Stimulated activated CD4-positive, alpha-beta T cell treated with anti-CD3 and anti-CD28 coated beads, Interleukin-2, amount 100 ng/mL, for 24 hours (primary cell): ENCODE results near the gene TVP23C.

Source experiments
- DNase-seq, 2 donors: peaks; one replicate each; pipeline ENCODE4 v3.0.0-alpha.2; 2020

The TVP23C gene

DNA sequence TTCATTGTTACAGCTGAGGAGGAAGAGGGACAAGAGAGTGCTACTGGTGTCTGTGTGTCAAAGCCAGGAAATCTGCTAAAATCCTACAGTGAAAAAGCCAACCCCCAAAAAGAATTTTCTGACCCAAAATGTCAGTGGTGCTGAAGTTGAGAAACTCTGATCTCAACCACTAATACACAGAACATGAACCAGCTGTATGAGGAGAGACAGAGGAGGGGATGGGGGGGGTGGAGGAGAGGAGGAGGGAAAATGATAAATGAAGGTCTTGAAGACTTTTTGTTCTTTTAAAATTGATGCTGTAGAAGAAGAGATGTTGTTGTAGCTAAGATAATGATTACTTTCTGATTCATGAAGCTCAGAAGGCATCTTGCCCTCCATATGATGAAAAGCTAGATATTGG is 68.5 kb downstream of the TVP23C start:
- no peak for DNase-seq

- DNase-seq: no peak
Observed at GRCh38 chr17:15493693-15494035, 69.6 kb downstream of the TVP23C start.

DNA sequence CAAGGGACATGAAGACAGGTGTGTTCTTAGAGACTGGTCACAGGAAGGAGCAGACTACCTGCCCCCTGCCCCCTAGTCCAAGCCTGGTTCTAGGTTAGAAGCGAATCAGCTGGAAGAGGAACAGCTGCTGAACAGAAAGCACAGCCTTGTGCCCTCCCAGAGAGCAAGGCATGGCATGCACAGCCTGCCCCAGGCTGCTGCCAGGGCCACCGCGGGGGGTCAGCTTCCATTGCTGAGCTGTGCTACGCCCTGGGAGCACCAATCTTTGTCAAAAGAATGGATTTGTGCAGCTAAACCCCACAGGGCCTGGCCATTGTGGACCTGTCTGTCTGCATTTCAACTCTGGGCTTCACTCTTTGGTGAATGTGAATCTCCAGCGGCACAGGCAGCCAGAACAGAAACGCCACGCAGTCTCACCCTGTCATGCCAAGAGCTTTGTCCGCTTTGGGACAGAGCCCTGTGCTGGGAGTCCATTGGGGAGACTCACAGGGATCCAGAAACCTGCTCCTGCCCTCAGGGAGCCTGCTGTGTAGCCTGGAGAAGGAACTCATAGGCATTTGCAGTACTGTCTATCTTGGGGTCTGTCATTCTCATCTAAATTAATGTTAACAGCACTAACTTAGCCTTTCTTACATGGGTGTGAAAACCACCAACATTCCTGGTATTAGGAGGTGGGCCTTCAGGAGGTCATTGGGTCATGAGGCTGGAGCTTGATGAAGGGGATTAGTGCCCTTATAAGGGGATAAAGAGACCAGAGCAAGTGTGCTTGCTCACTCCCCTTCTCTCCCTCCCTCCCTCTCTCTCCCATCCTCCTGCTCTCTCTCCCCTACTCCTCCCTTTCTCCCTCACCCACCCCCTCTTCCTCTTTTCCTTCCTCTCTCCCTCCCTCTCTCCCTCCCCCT is 70.2 kb downstream of the TVP23C start:
- DNase-seq: no peak

DNA sequence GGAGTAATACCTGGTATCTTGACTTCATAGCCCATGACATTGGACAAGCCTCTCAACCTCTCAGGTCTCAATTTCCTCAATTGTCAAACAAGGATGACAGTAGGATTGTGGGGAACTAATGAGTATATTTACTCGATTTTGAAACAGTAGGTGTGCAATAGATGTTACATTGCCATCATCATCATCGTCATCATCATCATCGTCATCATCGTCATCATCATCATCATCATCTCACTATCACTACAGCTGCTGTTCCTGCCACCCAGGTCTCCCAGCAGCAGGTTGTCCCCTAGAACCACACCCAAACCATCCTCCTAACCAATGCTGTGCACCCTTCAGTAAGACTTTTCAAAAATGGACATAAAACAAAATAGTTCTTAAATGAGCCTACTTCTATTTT is 71.1 kb downstream of the TVP23C start:
- DNase-seq: no peak

DNA sequence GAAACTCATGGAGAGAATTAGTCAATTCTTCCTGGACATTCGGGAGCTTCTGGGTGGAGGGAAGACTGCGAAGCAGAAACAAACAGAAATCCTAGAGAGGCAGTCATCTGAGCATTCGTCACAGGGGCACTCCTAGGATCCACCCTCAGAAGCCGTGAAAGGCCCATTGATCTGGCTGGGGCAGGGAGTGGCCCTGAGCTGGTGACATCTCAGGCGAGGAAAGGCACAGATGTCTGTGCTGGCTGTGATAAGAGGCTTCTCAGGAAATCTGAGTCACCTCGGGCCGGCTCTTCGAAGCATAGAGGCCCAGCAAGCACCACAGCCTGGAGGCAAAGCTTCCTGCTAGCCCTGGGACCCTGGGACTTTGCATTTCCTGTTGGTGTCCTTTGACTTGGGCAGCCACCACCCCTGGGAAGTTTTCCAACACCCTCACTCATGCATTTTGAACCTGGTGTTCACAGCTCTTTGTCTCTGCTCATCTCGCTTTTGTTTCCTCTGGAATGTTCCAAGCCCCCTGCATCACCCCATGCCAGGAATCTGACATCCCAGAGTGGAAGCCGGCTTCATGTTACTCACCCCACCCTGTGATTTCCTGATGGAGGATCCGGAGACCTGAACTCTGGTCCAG is 72.5 kb downstream of the TVP23C start:
- DNase-seq: peak in 1 of 2 donors; percentile 28

DNA sequence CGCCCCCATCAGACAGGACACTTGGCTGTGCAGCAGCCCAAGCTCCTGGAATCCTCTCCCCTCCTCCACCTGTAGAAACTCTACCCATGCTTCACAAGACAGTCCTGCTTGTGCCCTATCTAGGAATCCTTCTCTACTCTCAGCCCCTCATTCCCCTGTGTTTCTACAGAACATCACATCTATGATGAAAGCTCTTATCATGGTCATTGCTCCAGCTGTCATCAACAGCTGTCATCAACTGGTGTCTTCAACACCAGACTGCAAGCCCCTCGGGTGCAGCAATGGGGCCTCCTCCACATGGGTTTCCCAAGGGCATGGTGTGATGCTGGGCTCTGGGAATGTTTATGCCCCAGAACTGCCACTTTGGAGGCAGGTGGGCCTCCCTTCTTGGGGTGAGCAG is 74.7 kb downstream of the TVP23C start:
- no peak for DNase-seq

- no peak for DNase-seq
Observed at GRCh38 chr17:15485045-15485444, 78.2 kb downstream of the TVP23C start.

- DNase-seq: no peak
Observed at GRCh38 chr17:15483431-15483830, 79.9 kb downstream of the TVP23C start.

DNA sequence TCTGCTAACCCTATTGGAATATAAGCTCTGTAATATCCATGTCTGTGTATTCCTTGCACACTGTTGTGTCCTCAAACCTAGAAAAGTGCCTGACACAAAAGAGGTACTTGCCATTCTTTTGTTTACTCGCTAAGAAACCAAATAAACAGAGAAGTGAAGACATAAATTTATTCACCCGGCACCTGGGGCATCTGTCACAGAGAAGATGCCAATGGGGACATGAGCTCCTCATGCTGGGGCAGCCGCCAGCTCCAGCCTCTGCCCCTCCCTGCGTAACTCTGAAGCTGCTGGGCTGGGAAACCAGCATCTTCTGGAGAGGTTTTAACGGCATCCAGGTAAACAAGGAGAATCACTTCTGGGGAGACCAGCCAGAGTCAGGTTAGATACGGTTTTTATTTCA is 80.8 kb downstream of the TVP23C start:
- no peak for DNase-seq

- DNase-seq: no peak
Observed at GRCh38 chr17:15481481-15481880, 81.8 kb downstream of the TVP23C start.

DNA sequence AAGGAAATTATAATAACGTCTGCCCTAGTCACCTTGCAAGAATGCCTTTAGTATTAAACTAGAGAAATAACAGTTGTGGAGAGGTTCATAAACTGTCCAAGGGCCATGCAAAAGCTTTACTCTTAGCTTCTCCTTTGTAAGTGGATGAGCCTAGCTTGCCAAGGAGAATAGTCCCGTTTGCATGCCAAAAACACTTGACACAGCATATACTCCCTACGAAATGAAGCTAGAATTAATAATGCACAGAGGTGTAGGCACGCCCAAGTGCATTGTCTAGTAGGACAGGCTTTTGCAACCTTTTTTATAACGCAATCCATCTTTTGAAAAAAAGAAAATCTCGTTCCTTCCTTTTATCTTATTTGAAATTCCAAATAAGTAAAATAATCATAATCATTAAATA is 83.1 kb downstream of the TVP23C start:
- no peak for DNase-seq

- no peak for DNase-seq
Observed at GRCh38 chr17:15479703-15480102, 83.6 kb downstream of the TVP23C start.

DNA sequence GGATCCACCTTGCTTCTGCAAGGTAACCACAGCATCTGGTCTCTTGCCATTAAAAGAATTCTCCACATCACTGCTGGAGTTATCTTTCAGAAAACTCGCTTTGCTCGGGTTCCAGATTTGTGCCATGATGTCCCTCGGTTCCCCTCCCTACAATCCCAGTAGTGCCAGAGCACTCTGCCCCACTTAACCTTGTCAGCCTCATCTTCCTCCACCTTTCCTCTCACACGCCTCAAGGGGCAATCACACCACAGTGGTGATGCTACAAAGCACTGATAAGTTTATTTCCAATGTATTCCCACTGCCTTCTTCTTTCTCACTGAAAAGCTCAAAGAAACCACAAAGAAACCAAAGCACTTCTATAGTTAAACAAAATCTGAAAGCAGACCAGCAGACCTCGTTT is 84.4 kb downstream of the TVP23C start:
- no peak for DNase-seq

DNA sequence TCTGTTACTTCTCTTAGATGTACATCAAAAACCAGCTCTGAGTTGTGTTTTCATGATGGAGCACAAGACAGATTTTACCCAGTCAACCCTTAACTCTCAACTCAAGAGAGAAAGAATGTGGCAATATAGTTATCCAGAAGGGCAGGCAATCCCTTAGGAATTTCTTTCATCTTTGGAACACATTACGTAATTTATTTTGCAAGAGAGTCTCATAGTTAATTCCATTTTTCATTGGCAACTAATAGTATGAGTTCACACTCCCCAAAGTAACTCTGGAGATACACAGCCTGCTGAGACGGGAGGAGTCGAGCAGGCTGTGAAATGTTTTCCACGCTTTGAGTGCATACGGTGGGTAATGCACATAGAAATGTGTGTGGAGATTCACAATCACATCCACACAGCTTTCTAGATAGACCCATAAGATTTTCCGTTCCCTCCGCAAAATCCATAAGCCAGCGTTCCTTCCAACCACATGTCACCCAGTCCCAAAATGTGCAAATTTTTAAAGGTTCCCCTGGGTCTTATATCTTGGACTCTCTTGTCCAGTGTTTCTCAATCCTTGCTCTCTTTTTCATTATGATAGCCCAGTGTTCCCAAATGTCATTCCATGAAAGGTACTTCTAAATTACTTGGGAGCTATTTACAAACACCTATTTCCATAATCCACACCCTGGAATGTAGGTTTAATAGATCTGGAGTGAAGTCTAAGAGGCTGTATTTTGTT is 87.5 kb downstream of the TVP23C start:
- DNase-seq: no peak

DNA sequence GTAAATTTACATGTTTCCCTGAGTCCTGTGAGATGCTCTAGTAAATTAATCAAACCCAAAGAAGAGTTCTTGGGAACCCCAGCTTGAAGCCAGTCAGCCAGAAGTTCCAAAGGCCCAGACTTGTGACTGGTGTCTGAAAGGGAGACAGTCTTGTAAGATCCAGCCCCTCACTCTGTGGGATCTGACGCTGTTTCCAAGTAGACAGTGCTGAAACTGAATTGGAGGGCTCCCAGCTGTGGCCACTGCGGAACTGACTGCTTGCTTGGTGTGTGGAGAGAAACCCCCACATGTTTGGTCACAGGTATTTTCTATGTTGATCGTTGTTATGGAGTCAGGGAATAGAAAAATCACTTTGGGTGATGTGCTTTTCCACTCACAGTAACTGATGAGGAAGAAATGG is 90.4 kb downstream of the TVP23C start:
- no peak for DNase-seq

GRCh38 chr17:15470536-15470935 is 92.7 kb downstream of the TVP23C start:
- no peak for DNase-seq

DNA sequence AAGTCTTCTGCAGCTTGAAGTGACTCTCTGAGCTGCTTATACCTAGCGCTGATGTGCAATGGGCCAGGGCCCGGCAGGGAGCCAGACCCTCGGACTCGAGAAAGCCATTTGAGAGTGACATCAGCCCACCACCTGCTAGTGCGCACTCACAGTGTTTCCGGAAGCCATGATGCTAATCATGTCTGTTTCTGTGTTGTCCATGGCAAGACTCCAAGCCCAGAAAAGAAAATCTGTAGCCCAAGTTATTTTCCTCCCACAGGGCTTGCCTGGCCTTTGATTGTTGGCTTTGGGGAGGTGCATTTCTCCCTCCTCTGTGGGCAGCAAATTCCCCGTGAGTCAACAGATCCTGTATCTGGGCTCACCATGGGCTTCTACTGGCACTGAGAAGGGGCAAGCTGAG is 94.0 kb downstream of the TVP23C start:
- no peak for DNase-seq

- DNase-seq: no peak
Observed at GRCh38 chr17:15468126-15468525, 95.2 kb downstream of the TVP23C start.

DNA sequence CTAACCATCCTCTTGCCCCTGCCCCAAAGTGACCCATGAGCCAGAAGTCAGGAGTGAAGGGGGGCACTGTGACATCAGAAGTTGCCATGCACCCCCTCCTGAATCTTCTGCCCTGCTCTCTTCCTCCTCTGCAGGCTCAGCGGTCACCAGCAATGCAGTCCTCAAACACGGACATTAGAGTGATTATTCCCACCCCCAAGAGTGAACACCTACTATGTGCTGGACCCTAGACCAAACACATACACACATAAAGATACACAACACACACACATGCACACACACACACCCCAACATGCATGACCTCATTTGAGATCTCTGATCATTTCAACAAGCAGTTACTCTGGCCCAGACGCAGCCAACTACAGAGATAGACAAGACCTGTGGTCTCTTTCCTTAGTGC is 95.7 kb downstream of the TVP23C start, which contains the start of gene CDRT4:
CDRT4 (minus strand) TSS at position 30 of the 400 bp plus-strand sequence. CDS start 27,383 bp downstream, outside the sequence.
- DNase-seq: no peak

- no peak for DNase-seq
Observed at GRCh38 chr17:15466131-15466530, 97.2 kb downstream of the TVP23C start.

- no peak for DNase-seq
Observed at GRCh38 chr17:15465045-15465701, 98.1 kb downstream of the TVP23C start.

DNA sequence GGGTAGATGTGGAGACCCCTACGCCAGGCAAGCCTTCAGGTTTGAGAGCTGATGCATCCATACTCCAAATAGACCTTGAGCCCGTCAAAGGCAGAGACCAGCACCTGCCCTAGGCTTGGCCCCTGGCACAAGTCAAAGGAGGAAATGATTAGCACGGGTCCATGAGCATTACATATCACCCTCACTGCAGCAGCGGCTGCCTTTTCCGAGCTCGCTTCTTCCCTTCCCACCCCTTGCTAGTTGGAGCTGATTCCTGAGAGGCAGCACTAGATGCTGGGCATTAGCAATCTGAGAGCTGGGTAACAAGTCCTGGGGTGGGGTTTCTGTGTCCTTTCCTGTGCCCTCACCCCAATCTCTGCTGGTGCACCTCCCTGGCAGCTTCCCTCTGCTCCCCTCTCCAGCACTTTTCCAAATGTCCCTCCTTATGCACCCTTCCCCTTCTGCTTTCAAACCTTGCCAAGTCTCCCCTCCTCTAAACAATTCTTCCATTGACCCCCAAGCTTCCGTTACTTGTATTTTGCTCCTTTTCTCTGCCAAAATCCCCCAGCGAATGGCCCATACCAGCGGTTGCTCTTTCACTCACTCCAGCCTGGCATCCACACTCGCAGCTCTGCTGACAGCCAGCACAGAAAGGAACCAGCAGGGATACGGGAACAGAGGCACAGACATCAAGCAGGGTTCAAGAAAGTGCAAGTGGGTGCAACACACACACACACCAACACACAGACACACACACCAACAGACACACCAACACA is 98.9 kb downstream of the TVP23C start:
- DNase-seq: no peak
